DND-41 (cell line): Measurements from ENCODE around the gene KIAA0753.

Experiments
- ATAC-seq: fragments of 200-7000 bp; cut with Tn5 transposase; 3 replicates; pipeline ENCODE4 v1.9.1; 2021; ENCODE audit warnings: low read depth; ENCODE audit not compliant: insufficient read depth
- DNase-seq: peaks from one replicate; pipeline ENCODE4 v3.0.0-alpha.2; 2020
- H2AFZ ChIP-seq: 2 replicates; pipeline ENCODE4 v1.6.0; 2012; ENCODE audit warnings: low read depth, low read length
- H3K27ac ChIP-seq: 2 replicates; pipeline ENCODE4 v1.5.1; 2012; ENCODE audit warnings: low read length, inconsistent platforms
- H3K27me3 ChIP-seq: fragments of 200-600 bp; sonication (generic); 2 replicates; pipeline ENCODE4 v1.6.0; 2012; ENCODE audit warnings: low read length, mild to moderate bottlenecking, inconsistent platforms; ENCODE audit not compliant: insufficient read depth, poor library complexity
- H3K36me3 ChIP-seq: 2 replicates; pipeline ENCODE4 v1.5.1; 2012; ENCODE audit warnings: low read length, inconsistent platforms; ENCODE audit not compliant: insufficient read depth
- H3K4me1 ChIP-seq: 2 replicates; pipeline ENCODE4 v1.5.1; 2012; ENCODE audit warnings: mild to moderate bottlenecking, low read length; ENCODE audit not compliant: insufficient read depth
- H3K4me2 ChIP-seq: 2 replicates; pipeline ENCODE4 v1.6.0; 2012; ENCODE audit warnings: mild to moderate bottlenecking, moderate library complexity, low read length, inconsistent platforms; ENCODE audit not compliant: insufficient read depth
- H3K4me3 ChIP-seq, 2 experiments: fragments of 200-600 bp in 1 of 2; shearing (Covaris generic) in 1 of 2; 2 replicates each; pipeline ENCODE4 v1.5.1; 2012 to 2016; ENCODE audit warnings: inconsistent platforms in 2 of 2, low read length in 2 of 2, mild to moderate bottlenecking in 2 of 2, low read depth in 1 of 2, moderate library complexity in 1 of 2
- H3K79me2 ChIP-seq: 2 replicates; pipeline ENCODE4 v1.6.0; 2012; ENCODE audit warnings: low read length, inconsistent platforms; ENCODE audit not compliant: insufficient read depth
- H3K9ac ChIP-seq: 2 replicates; pipeline ENCODE4 v1.6.0; 2012; ENCODE audit warnings: low read depth, mild to moderate bottlenecking, inconsistent platforms, low read length, moderate library complexity
- H3K9me3 ChIP-seq: 2 replicates; pipeline ENCODE4 v1.5.1; 2012; ENCODE audit warnings: low read length, moderate library complexity, mild to moderate bottlenecking, inconsistent platforms; ENCODE audit not compliant: insufficient read depth, severe bottlenecking
- H4K20me1 ChIP-seq: 2 replicates; pipeline ENCODE4 v1.6.0; 2012; ENCODE audit warnings: low read length; ENCODE audit not compliant: insufficient read depth
- EZH2 ChIP-seq: IDR thresholded peaks from 3 replicates; pipeline ENCODE4 v1.6.1; 2012; ENCODE audit warnings: borderline replicate concordance, low read depth, mild to moderate bottlenecking, moderate library complexity, low read length, inconsistent platforms; ENCODE audit not compliant: severe bottlenecking
- TF ChIP-seq, protein P1 (sequence below): IDR thresholded peaks from 2 replicates; pipeline ENCODE4 v1.5.1; 2012; ENCODE audit warnings: borderline replicate concordance, low read length, moderate library complexity, mild to moderate bottlenecking; ENCODE audit not compliant: poor library complexity, severe bottlenecking; ENCODE audit errors: extremely low read depth

The KIAA0753 gene

DNA sequence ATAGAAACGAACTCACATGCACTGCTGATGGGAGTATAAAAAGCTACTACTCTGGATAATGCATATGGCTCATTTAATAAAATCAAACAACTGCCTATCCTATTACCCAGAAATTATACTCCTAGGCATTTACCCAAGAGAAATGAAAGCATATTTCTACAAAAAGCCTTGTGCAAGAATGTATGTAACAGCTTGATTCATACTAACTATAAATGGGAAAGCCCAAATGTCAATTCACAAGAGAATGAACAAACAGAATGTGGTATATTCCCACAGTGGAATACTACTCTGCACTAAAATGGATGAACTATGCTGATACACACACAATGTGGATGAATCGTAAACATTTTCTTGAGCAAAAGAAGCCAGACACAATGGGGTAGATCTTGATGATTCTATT is 38.4 kb downstream of the KIAA0753 start:
- peaks cover 83% of the 10 kb centered on the region for H3K36me3 ChIP-seq
- TF ChIP-seq, protein P1, sequence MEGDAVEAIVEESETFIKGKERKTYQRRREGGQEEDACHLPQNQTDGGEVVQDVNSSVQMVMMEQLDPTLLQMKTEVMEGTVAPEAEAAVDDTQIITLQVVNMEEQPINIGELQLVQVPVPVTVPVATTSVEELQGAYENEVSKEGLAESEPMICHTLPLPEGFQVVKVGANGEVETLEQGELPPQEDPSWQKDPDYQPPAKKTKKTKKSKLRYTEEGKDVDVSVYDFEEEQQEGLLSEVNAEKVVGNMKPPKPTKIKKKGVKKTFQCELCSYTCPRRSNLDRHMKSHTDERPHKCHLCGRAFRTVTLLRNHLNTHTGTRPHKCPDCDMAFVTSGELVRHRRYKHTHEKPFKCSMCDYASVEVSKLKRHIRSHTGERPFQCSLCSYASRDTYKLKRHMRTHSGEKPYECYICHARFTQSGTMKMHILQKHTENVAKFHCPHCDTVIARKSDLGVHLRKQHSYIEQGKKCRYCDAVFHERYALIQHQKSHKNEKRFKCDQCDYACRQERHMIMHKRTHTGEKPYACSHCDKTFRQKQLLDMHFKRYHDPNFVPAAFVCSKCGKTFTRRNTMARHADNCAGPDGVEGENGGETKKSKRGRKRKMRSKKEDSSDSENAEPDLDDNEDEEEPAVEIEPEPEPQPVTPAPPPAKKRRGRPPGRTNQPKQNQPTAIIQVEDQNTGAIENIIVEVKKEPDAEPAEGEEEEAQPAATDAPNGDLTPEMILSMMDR, result no peak
- no peak for TF ChIP-seq EZH2

DNA sequence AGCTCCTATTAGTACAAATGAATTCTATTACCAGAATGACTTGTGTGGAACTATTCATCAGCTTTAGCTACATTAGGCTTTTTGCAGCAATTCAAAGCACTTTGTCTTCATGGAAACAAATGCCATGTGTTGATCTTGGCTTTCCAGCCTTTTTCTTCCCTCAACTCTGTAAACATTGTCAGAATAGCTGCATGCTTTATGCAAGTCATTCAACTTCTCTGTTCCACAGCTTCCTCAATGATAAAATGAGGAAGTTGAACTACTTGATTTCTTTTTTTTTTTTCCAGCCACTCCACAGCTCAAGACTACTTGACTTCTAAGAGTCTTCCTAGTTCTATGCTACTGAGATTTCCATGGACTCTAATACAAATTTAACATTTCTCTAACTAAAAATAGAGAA is 41.1 kb downstream of the KIAA0753 start:
- no peak for DNase-seq
- Histone ChIP-seq H3K9me3 (no peaks in the 10 kb centered on the region), H3K4me3 (no peak overlapping the region), H3K79me2 (no peaks in the 10 kb centered on the region), H3K9ac (no peak overlapping the region), H3K4me1 (no peaks in the 10 kb centered on the region), H3K4me2 (no peak overlapping the region), H3K27me3 (no peaks in the 10 kb centered on the region), H3K27ac (no peak overlapping the region), H3K36me3 (peaks cover 81% of the 10 kb centered on the region), H4K20me1 (no peaks in the 10 kb centered on the region), H2AFZ (no peak overlapping the region)
- ATAC-seq, result no peak
- TF ChIP-seq, protein P1, result no peak
- TF ChIP-seq EZH2, result no peak

More for the DNA sequence above, 38.4 kb downstream of the KIAA0753 start:
- Histone ChIP-seq H3K9me3 (no peaks in the 10 kb centered on the region), H3K9ac (no peak overlapping the region), H3K27ac (no peak overlapping the region), H2AFZ (no peak overlapping the region), H3K4me1 (no peaks in the 10 kb centered on the region), H3K4me2 (no peak overlapping the region), H3K79me2 (no peaks in the 10 kb centered on the region), H4K20me1 (peaks cover 3% of the 10 kb centered on the region; the same call in 1 of the 2 replicates), H3K27me3 (no peaks in the 10 kb centered on the region), H3K4me3 (no peak overlapping the region)
- ATAC-seq (no peak), DNase-seq (no peak)

DNA sequence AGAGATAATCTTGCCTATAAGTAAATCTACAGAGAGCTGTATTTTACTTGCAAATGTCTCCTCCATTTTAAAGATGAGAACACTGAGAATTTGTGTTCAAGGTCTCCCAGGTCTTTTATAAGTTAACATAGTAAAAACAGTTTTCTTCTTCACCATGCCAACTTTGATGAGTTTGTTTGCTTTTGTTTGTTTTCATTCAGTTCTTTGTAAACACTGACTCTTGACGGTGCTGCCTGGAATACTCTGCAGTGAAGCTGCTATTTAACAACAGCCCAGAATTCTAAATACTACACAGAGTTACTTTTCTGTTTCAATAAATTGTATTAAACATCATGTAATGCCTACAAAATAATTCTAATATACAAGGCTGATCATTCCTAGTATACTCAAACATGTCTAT is 42.8 kb downstream of the KIAA0753 start:
- no peak for TF ChIP-seq EZH2
- TF ChIP-seq, protein P1, result no peak
- no peak for ATAC-seq
- no peak overlapping the region for H3K4me3 ChIP-seq

DNA sequence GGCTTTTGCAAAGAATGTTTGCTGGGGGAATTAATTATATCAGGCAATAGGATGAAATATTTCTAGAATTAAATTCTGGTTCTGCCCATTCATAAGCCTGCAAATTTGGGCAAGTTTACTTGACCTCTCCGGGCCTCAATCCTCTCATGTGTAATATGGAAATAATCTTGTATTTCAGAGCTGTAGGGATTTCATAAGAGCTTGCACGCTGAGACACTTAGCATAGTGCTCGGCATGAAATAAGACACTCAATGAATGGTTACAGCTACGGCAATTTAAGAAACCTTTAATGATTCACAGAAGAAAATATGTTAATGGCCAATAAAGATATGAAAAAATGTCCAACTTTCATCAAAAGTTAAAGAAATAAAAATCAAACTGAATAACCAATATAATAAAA is 43.6 kb downstream of the KIAA0753 start:
- no peaks in the 10 kb centered on the region for H3K27me3 ChIP-seq
- no peaks in the 10 kb centered on the region for H4K20me1 ChIP-seq
- H3K79me2 ChIP-seq, result no peaks in the 10 kb centered on the region
- TF ChIP-seq, protein P1, result no peak
- TF ChIP-seq EZH2, result no peak
- no peak overlapping the region for H3K4me3 ChIP-seq
- no peaks in the 10 kb centered on the region for H3K9me3 ChIP-seq
- peaks cover 82% of the 10 kb centered on the region for H3K36me3 ChIP-seq
- no peak overlapping the region for H3K27ac ChIP-seq
- H3K9ac ChIP-seq, result no peak overlapping the region
- ATAC-seq, result no peak
- H3K4me1 ChIP-seq, result no peaks in the 10 kb centered on the region
- no peak overlapping the region for H2AFZ ChIP-seq
- DNase-seq, result no peak
- H3K4me2 ChIP-seq, result no peak overlapping the region

More for the DNA sequence above, 42.8 kb downstream of the KIAA0753 start:
- no peak for DNase-seq
- H4K20me1 ChIP-seq, result no peaks in the 10 kb centered on the region
- no peak overlapping the region for H3K4me2 ChIP-seq
- no peaks in the 10 kb centered on the region for H3K79me2 ChIP-seq
- H3K36me3 ChIP-seq, result peaks cover 81% of the 10 kb centered on the region
- no peaks in the 10 kb centered on the region for H3K9me3 ChIP-seq
- H2AFZ ChIP-seq, result no peak overlapping the region
- H3K4me1 ChIP-seq, result no peaks in the 10 kb centered on the region
- no peaks in the 10 kb centered on the region for H3K27me3 ChIP-seq
- H3K27ac ChIP-seq, result no peak overlapping the region
- no peak overlapping the region for H3K9ac ChIP-seq
